GM12872 (cell line): ENCODE results near the gene UBE2D3.

Source experiments
- CTCF ChIP-seq: IDR thresholded peaks from 3 replicates; pipeline ENCODE4 v1.5.1; 2011; ENCODE audit warnings: low read depth, mild to moderate bottlenecking, low read length, moderate library complexity; ENCODE audit not compliant: insufficient read depth

Gene UBE2D3

GRCh38 chr4:102862747-102863146 lies 35.4 kb upstream of the UBE2D3 start:
- no peak for TF ChIP-seq CTCF

- no peak for TF ChIP-seq CTCF
Observed at GRCh38 chr4:102862016-102862415, 34.7 kb upstream of the UBE2D3 start.

GRCh38 chr4:102860611-102861324 lies 33.4 kb upstream of the UBE2D3 start:
- no peak for TF ChIP-seq CTCF

- no peak for TF ChIP-seq CTCF
Observed at GRCh38 chr4:102858828-102859464, 31.6 kb upstream of the UBE2D3 start.

GRCh38 chr4:102850370-102850769 lies 23.0 kb upstream of the UBE2D3 start:
- TF ChIP-seq CTCF = no peak

GRCh38 chr4:102849579-102850104 lies 22.3 kb upstream of the UBE2D3 start:
- TF ChIP-seq CTCF = no peak

GRCh38 chr4:102847687-102848086 lies 20.3 kb upstream of the UBE2D3 start:
- TF ChIP-seq CTCF = no peak
